DND-41 (cell line): ENCODE measurements around the gene OPCML.

Experiments
- ATAC-seq: fragments of 200-7000 bp; cut with Tn5 transposase; 3 replicates; pipeline ENCODE4 v1.9.1; 2021; ENCODE audit warnings: low read depth; ENCODE audit not compliant: insufficient read depth
- DNase-seq: peaks from one replicate; pipeline ENCODE4 v3.0.0-alpha.2; 2020
- H2AFZ ChIP-seq: 2 replicates; pipeline ENCODE4 v1.6.0; 2012; ENCODE audit warnings: low read depth, low read length
- H3K27ac ChIP-seq: 2 replicates; pipeline ENCODE4 v1.5.1; 2012; ENCODE audit warnings: low read length, inconsistent platforms
- H3K27me3 ChIP-seq: fragments of 200-600 bp; sonication (generic); 2 replicates; pipeline ENCODE4 v1.6.0; 2012; ENCODE audit warnings: low read length, mild to moderate bottlenecking, inconsistent platforms; ENCODE audit not compliant: insufficient read depth, poor library complexity
- H3K36me3 ChIP-seq: 2 replicates; pipeline ENCODE4 v1.5.1; 2012; ENCODE audit warnings: low read length, inconsistent platforms; ENCODE audit not compliant: insufficient read depth
- H3K4me1 ChIP-seq: 2 replicates; pipeline ENCODE4 v1.5.1; 2012; ENCODE audit warnings: mild to moderate bottlenecking, low read length; ENCODE audit not compliant: insufficient read depth
- H3K4me2 ChIP-seq: 2 replicates; pipeline ENCODE4 v1.6.0; 2012; ENCODE audit warnings: mild to moderate bottlenecking, moderate library complexity, low read length, inconsistent platforms; ENCODE audit not compliant: insufficient read depth
- H3K4me3 ChIP-seq, 2 experiments: fragments of 200-600 bp in 1 of 2; shearing (Covaris generic) in 1 of 2; 2 replicates each; pipeline ENCODE4 v1.5.1; 2012 to 2016; ENCODE audit warnings: inconsistent platforms in 2 of 2, low read length in 2 of 2, mild to moderate bottlenecking in 2 of 2, low read depth in 1 of 2, moderate library complexity in 1 of 2
- H3K79me2 ChIP-seq: 2 replicates; pipeline ENCODE4 v1.6.0; 2012; ENCODE audit warnings: low read length, inconsistent platforms; ENCODE audit not compliant: insufficient read depth
- H3K9ac ChIP-seq: 2 replicates; pipeline ENCODE4 v1.6.0; 2012; ENCODE audit warnings: low read depth, mild to moderate bottlenecking, inconsistent platforms, low read length, moderate library complexity
- H3K9me3 ChIP-seq: 2 replicates; pipeline ENCODE4 v1.5.1; 2012; ENCODE audit warnings: low read length, moderate library complexity, mild to moderate bottlenecking, inconsistent platforms; ENCODE audit not compliant: insufficient read depth, severe bottlenecking
- H4K20me1 ChIP-seq: 2 replicates; pipeline ENCODE4 v1.6.0; 2012; ENCODE audit warnings: low read length; ENCODE audit not compliant: insufficient read depth
- EZH2 ChIP-seq: IDR thresholded peaks from 3 replicates; pipeline ENCODE4 v1.6.1; 2012; ENCODE audit warnings: borderline replicate concordance, low read depth, mild to moderate bottlenecking, moderate library complexity, low read length, inconsistent platforms; ENCODE audit not compliant: severe bottlenecking
- TF ChIP-seq, protein P1 (sequence below): IDR thresholded peaks from 2 replicates; pipeline ENCODE4 v1.5.1; 2012; ENCODE audit warnings: borderline replicate concordance, low read length, moderate library complexity, mild to moderate bottlenecking; ENCODE audit not compliant: poor library complexity, severe bottlenecking; ENCODE audit errors: extremely low read depth

The OPCML gene

GRCh38 chr11:132862933-132863332 lies 669.4 kb downstream of the OPCML start:
- ATAC-seq = no peak
- H3K4me1 ChIP-seq = no peaks in the 10 kb centered on the region
- H3K79me2 ChIP-seq = no peaks in the 10 kb centered on the region
- no peak overlapping the region for H3K9ac ChIP-seq
- DNase-seq = no peak
- H2AFZ ChIP-seq = no peak overlapping the region
- no peaks in the 10 kb centered on the region for H4K20me1 ChIP-seq
- H3K27ac ChIP-seq = no peak overlapping the region
- no peaks in the 10 kb centered on the region for H3K9me3 ChIP-seq
- H3K36me3 ChIP-seq = no peaks in the 10 kb centered on the region
- no peak overlapping the region for H3K4me3 ChIP-seq
- H3K27me3 ChIP-seq = peaks cover 2% of the 10 kb centered on the region
- H3K4me2 ChIP-seq = no peak overlapping the region
- TF ChIP-seq EZH2 = no peak
- TF ChIP-seq, protein P1, sequence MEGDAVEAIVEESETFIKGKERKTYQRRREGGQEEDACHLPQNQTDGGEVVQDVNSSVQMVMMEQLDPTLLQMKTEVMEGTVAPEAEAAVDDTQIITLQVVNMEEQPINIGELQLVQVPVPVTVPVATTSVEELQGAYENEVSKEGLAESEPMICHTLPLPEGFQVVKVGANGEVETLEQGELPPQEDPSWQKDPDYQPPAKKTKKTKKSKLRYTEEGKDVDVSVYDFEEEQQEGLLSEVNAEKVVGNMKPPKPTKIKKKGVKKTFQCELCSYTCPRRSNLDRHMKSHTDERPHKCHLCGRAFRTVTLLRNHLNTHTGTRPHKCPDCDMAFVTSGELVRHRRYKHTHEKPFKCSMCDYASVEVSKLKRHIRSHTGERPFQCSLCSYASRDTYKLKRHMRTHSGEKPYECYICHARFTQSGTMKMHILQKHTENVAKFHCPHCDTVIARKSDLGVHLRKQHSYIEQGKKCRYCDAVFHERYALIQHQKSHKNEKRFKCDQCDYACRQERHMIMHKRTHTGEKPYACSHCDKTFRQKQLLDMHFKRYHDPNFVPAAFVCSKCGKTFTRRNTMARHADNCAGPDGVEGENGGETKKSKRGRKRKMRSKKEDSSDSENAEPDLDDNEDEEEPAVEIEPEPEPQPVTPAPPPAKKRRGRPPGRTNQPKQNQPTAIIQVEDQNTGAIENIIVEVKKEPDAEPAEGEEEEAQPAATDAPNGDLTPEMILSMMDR = no peak

DNA sequence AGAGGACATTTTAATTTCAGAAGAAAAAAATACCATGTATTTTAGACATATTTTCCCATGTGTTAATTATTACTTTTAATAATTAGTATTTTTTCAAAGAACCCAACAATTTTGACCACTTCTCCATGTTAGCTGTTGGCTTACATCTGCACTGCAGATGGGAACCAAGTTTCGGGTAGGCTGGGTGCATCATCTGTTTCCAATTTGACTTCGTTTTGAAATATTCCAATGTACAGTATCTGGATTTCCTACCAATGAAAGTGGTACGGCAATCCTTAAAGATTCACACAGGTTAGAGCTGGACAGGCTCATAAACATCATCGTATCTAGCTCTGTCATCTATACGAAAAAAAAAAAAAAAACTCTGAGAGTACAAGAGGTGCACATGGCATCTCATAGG lies 670.2 kb downstream of the OPCML start:
- Histone ChIP-seq H3K27ac (no peak overlapping the region), H3K4me3 (no peak overlapping the region), H3K9ac (no peak overlapping the region), H2AFZ (no peak overlapping the region), H3K36me3 (no peaks in the 10 kb centered on the region), H4K20me1 (no peaks in the 10 kb centered on the region), H3K9me3 (no peaks in the 10 kb centered on the region), H3K4me2 (no peak overlapping the region), H3K27me3 (peaks cover 6% of the 10 kb centered on the region), H3K4me1 (no peaks in the 10 kb centered on the region), H3K79me2 (no peaks in the 10 kb centered on the region)
- TF ChIP-seq, protein P1 = no peak
- TF ChIP-seq EZH2 = no peak
- ATAC-seq = no peak
- no peak for DNase-seq

DNA sequence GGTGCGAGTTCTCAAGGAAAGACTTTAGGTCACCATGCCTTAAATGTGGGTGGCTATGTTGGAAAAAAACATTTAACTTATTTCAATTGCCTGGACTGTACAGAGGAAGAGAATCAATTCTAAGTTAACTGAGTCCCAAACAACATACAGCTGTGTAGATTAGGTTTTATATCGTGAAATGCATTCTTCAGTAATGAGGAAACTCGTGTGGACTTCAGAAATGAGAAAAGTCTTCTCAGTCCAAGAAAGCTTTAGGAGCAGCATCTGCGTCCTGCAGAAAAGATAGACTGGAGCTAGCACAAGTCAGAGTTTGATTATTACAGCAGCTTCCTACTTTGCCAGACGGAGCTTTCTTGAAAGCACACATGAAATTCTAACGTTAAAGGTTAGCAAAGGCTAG lies 673.0 kb downstream of the OPCML start:
- H4K20me1 ChIP-seq = no peaks in the 10 kb centered on the region
- H3K9ac ChIP-seq = no peak overlapping the region
- peaks cover 7% of the 10 kb centered on the region for H3K9me3 ChIP-seq
- DNase-seq (no peak), ATAC-seq (no peak)
- no peaks in the 10 kb centered on the region for H3K79me2 ChIP-seq
- no peak overlapping the region for H2AFZ ChIP-seq
- peaks cover 6% of the 10 kb centered on the region for H3K27me3 ChIP-seq
- H3K4me1 ChIP-seq = no peaks in the 10 kb centered on the region
- no peak overlapping the region for H3K4me3 ChIP-seq
- no peak overlapping the region for H3K27ac ChIP-seq
- TF ChIP-seq, protein P1 = no peak
- no peak for TF ChIP-seq EZH2
- no peak overlapping the region for H3K4me2 ChIP-seq
- H3K36me3 ChIP-seq = no peaks in the 10 kb centered on the region

DNA sequence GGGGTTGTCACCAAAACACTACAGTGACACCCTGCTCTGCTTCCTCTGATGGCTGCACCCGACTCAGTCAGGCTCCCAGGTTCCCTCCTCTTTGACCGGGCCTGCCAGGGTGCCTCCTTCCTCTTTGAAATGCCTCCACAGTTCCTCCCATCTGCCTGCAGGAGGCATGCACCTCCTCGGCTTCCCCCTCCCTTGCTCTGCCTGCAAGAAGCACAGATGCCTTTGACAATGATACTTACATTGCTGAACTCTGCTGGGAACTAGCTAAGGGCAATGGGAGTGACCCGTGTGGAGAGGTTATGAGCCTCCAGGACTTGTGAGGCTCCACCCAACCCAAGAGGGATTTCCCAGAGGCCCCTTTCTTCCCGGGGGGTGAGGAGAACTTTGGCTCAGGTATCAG lies 674.1 kb downstream of the OPCML start:
- Histone ChIP-seq H2AFZ (peak overlapping the region; percentile 22; the same call in 1 of the 2 replicates), H3K36me3 (no peaks in the 10 kb centered on the region), H4K20me1 (no peaks in the 10 kb centered on the region), H3K4me3 (no peak overlapping the region), H3K9me3 (peaks cover 7% of the 10 kb centered on the region), H3K4me2 (no peak overlapping the region), H3K79me2 (no peaks in the 10 kb centered on the region), H3K27me3 (peaks cover 6% of the 10 kb centered on the region), H3K27ac (no peak overlapping the region), H3K4me1 (no peaks in the 10 kb centered on the region), H3K9ac (no peak overlapping the region)
- DNase-seq (peak; percentile 39), ATAC-seq (peak; percentile 76)
- TF ChIP-seq, protein P1 = peak; percentile 34
- TF ChIP-seq EZH2 = no peak
